NCI-H82 treated with DMSO at 0.1 percent for 48 hours (cell line): Measurements from ENCODE around the gene ARHGAP10.

ENCODE experiments used
- DNase-seq: peaks from one replicate; lab custom pipeline; 2025; ENCODE audit not compliant: unreplicated experiment; lab: John Stamatoyannopoulos, UW

The ARHGAP10 gene

GRCh38 chr4:147765121-147765529, 33.2 kb downstream of the ARHGAP10 start:
- no peak for DNase-seq

GRCh38 chr4:147768113-147768512, 36.2 kb downstream of the ARHGAP10 start:
- no peak for DNase-seq

GRCh38 chr4:147769386-147769785, 37.5 kb downstream of the ARHGAP10 start:
- DNase-seq = no peak

- DNase-seq = peak; percentile 92
Observed at GRCh38 chr4:147770831-147771230, 38.9 kb downstream of the ARHGAP10 start.

GRCh38 chr4:147772056-147772455, 40.2 kb downstream of the ARHGAP10 start:
- no peak for DNase-seq

- peak; percentile 49 for DNase-seq
Observed at GRCh38 chr4:147772459-147772969, 40.6 kb downstream of the ARHGAP10 start.

GRCh38 chr4:147773261-147774184, 41.6 kb downstream of the ARHGAP10 start:
- peak; percentile 53 for DNase-seq

- DNase-seq = no peak
Observed at GRCh38 chr4:147776716-147777115, 44.8 kb downstream of the ARHGAP10 start.

GRCh38 chr4:147777456-147778091, 45.7 kb downstream of the ARHGAP10 start:
- DNase-seq = no peak

GRCh38 chr4:147778942-147779341, 47.1 kb downstream of the ARHGAP10 start:
- DNase-seq = no peak

- DNase-seq = no peak
Observed at GRCh38 chr4:147779451-147779850, 47.6 kb downstream of the ARHGAP10 start.

- no peak for DNase-seq
Observed at GRCh38 chr4:147780137-147780777, 48.4 kb downstream of the ARHGAP10 start.

GRCh38 chr4:147782087-147782781, 50.3 kb downstream of the ARHGAP10 start:
- DNase-seq = no peak

GRCh38 chr4:147785129-147785528, 53.2 kb downstream of the ARHGAP10 start:
- DNase-seq = no peak

- DNase-seq = peak; percentile 24
Observed at GRCh38 chr4:147786031-147786430, 54.1 kb downstream of the ARHGAP10 start.

- DNase-seq = no peak
Observed at GRCh38 chr4:147786531-147786930, 54.6 kb downstream of the ARHGAP10 start.

- no peak for DNase-seq
Observed at GRCh38 chr4:147787204-147787603, 55.3 kb downstream of the ARHGAP10 start.

- no peak for DNase-seq
Observed at GRCh38 chr4:147788791-147789190, 56.9 kb downstream of the ARHGAP10 start.

GRCh38 chr4:147789596-147789995, 57.7 kb downstream of the ARHGAP10 start:
- no peak for DNase-seq

GRCh38 chr4:147790412-147790811, 58.5 kb downstream of the ARHGAP10 start:
- no peak for DNase-seq

GRCh38 chr4:147791341-147791740, 59.5 kb downstream of the ARHGAP10 start:
- DNase-seq = no peak
